ENCODE measurements around the gene CLCN7. TPM values are rescaled to one million over a fixed set of nuclear protein-coding genes. Genes with fewer than 3 reads are reported as not detected.

CLCN7 gene
- total RNA-seq: 80.8 TPM
- long read RNA-seq, full-length matches to known transcripts: 7 of 75 reads
- long read RNA-seq, partial matches to known transcripts: 50 of 75 reads
- long read RNA-seq, other reads (novel, unspliced or antisense): 18 of 75 reads

- peak; percentile 98 for DNase-seq (ENCODE audit: low spot score)
These were observed at the start of gene CLCN7 for GRCh38 chr16:1474796-1475551. Gene CLCN7, minus strand, starts transcription at chr16:1475028. Its CDS starts 54 bp downstream, at chr16:1474974.

- no peak for DNase-seq (ENCODE audit: low spot score)
These were observed 49.5 kb upstream of the CLCN7 start for GRCh38 chr16:1524366-1524765.

- DNase-seq (ENCODE audit: low spot score): no peak
These were observed 48.9 kb upstream of the CLCN7 start for GRCh38 chr16:1523581-1524245.

- DNase-seq (ENCODE audit: low spot score): no peak
These were observed 45.6 kb upstream of the CLCN7 start for GRCh38 chr16:1520461-1520860.

GRCh38 chr16:1519831-1520230 is 45.0 kb upstream of the CLCN7 start:
- DNase-seq (ENCODE audit: low spot score): no peak

GRCh38 chr16:1518626-1519135 is 43.9 kb upstream of the CLCN7 start:
- DNase-seq (ENCODE audit: low spot score): no peak

- DNase-seq (ENCODE audit: low spot score): no peak
These were observed 39.7 kb upstream of the CLCN7 start for GRCh38 chr16:1514507-1514906.

- DNase-seq (ENCODE audit: low spot score): no peak
These were observed 37.9 kb upstream of the CLCN7 start for GRCh38 chr16:1512774-1513173.

GRCh38 chr16:1511662-1512569 is 37.1 kb upstream of the CLCN7 start:
- DNase-seq (ENCODE audit: low spot score): no peak

GRCh38 chr16:1510941-1511351 is 36.1 kb upstream of the CLCN7 start:
- DNase-seq (ENCODE audit: low spot score): no peak

- DNase-seq (ENCODE audit: low spot score): no peak
These were observed 35.4 kb upstream of the CLCN7 start for GRCh38 chr16:1510272-1510671.

GRCh38 chr16:1509307-1510221 is 34.7 kb upstream of the CLCN7 start:
- DNase-seq (ENCODE audit: low spot score): no peak

- DNase-seq (ENCODE audit: low spot score): no peak
These were observed 33.8 kb upstream of the CLCN7 start for GRCh38 chr16:1508494-1509187.

GRCh38 chr16:1506494-1507213 is 31.8 kb upstream of the CLCN7 start:
- no peak for DNase-seq (ENCODE audit: low spot score)

- DNase-seq (ENCODE audit: low spot score): no peak
These were observed 31.1 kb upstream of the CLCN7 start for GRCh38 chr16:1505912-1506311.

GRCh38 chr16:1505073-1505844 is 30.4 kb upstream of the CLCN7 start:
- no peak for DNase-seq (ENCODE audit: low spot score)

GRCh38 chr16:1503110-1503955 is 28.5 kb upstream of the CLCN7 start:
- DNase-seq (ENCODE audit: low spot score): no peak
